Islet of Langerhans (tissue), 1 donor: ENCODE results near the gene NPIPB8.
"Not testable (repeated sequence)": the region's sequence is repeated elsewhere in the genome, so short reads cannot be mapped to it uniquely, and the experiment has no call there.

Experiments
- FAIRE-seq: peaks from one replicate; lab custom pipeline; 2011; peaks lifted over from hg19 to GRCh38; lab: Jason Lieb, UNC

NPIPB8 gene

GRCh38 chr16:28607116-28607623, 30.7 kb upstream of the NPIPB8 start:
- no peak for FAIRE-seq

GRCh38 chr16:28607681-28608495, 30.0 kb upstream of the NPIPB8 start:
- not testable (repeated sequence) for FAIRE-seq

- FAIRE-seq, result not testable (repeated sequence)
Observed at GRCh38 chr16:28608496-28608808, 29.4 kb upstream of the NPIPB8 start.

GRCh38 chr16:28608867-28609596, 28.8 kb upstream of the NPIPB8 start:
- not testable (repeated sequence) for FAIRE-seq

GRCh38 chr16:28609631-28610594, 28.0 kb upstream of the NPIPB8 start, which contains the start of gene SULT1A1:
Gene SULT1A1, minus strand, starts transcription at chr16:28610044. Its CDS starts 1,189 bp downstream, at chr16:28608855.
- no peak for FAIRE-seq

DNA sequence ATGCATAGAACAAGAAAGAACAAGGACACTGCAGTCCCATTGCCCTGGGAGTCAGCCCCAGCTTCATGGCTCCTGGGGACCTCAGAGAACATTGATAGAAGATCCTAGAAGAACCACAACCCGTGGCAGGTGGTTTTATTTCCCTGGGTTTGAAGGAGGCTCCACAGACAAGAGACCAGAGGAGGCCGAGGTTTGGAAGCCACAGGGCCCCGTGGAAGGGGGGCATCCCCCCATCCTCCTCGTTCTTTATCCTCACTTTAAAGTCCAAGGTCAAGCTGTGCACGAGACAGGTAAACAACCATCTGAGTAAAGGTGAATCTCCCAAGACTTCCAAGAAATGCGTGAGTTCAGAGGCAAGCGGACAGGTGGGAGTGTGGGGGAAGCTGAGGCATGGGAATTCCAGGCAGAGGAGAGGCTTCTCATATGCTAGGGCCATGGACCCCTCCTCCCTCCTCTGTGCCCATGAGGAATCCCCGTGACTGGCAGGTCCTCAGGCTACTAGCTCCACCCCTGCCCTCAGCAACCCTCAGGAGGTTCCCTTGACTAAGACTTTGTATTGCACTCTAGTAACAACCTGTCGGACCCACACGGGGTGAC, 27.2 kb upstream of the NPIPB8 start:
- FAIRE-seq, result no peak

GRCh38 chr16:28612359-28613280, 25.2 kb upstream of the NPIPB8 start:
- not testable (repeated sequence) for FAIRE-seq

- not testable (repeated sequence) for FAIRE-seq
Observed at GRCh38 chr16:28613912-28614311, 24.0 kb upstream of the NPIPB8 start.

DNA sequence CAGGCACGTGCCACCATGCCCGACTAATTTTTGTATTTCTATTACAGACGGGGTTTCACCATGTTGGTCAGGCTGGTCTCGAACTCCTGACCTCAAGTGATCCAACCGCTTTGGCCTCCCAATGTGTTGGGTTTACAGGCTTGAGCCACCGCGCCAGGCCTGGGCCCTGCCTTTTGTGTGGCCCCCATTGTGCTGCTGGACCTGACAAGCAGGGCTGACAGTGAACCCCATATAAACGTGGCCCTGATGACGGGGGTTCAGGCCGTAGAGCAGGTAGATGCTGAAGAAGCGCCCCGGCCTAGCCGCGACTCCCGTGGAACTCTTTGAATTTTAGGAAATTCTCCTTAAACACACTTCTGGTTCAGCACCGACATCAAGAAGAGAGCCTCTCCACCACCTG, 23.3 kb upstream of the NPIPB8 start:
- not testable (repeated sequence) for FAIRE-seq

- not testable (repeated sequence) for FAIRE-seq
Observed at GRCh38 chr16:28615486-28616223, 22.2 kb upstream of the NPIPB8 start.

DNA sequence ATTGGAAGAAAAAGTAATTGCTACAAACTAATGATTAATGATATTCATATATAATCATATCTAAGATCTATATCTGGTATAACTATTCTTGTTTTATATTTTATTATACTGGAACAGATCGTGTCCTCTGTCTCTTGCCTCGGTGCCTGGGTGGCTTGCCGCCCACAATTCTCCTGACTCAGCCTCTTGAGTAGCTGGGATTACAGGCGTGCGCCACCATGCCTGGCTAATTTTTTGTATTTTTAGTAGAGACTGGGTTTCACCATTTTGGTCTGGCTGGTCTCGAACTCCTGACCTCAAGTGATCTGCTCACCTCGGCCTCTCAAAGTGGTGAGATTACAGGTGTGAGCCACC, 21.7 kb upstream of the NPIPB8 start:
- FAIRE-seq, result not testable (repeated sequence)

DNA sequence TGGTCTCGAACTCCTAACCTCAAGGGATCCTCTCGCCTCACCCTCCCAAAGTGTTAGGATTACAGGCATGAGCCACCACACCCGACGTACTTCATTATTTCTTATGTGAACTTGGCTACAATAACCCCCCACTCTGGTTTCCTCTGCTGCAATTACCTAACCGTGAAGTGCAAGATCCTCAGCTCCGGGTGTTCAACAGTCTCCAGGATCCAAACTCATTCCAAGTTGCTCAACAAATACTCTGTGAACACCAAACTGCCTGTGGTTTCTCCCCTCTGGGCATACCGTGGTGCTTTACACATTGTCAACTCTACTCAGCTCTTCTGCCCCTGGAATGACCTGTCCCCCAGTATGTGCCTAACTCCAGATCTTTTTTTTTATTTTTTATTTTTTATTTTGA, 21.2 kb upstream of the NPIPB8 start:
- no peak for FAIRE-seq

DNA sequence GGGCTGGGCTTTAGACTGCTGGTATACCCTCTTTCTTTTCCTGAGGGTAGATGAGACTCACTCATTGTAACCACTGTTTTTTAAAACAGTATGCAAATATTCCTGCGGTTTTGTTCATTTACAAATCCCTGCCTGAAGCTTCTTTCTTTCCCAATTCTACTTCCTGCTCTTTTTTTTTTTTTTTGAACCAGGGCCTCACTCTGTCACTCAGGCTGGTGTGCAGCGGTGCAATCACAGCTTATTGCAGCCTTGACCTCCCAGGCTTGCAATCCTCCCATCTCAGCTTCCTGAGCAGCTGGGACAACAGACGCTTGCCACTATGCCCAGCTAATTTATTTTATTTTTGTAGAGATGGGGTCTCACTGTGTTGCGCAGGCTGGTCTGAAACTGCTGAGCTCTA, 20.0 kb upstream of the NPIPB8 start:
- no peak for FAIRE-seq

GRCh38 chr16:28620316-28620715, 17.5 kb upstream of the NPIPB8 start:
- FAIRE-seq, result not testable (repeated sequence)

GRCh38 chr16:28621481-28622155, 16.2 kb upstream of the NPIPB8 start:
- FAIRE-seq, result no peak

DNA sequence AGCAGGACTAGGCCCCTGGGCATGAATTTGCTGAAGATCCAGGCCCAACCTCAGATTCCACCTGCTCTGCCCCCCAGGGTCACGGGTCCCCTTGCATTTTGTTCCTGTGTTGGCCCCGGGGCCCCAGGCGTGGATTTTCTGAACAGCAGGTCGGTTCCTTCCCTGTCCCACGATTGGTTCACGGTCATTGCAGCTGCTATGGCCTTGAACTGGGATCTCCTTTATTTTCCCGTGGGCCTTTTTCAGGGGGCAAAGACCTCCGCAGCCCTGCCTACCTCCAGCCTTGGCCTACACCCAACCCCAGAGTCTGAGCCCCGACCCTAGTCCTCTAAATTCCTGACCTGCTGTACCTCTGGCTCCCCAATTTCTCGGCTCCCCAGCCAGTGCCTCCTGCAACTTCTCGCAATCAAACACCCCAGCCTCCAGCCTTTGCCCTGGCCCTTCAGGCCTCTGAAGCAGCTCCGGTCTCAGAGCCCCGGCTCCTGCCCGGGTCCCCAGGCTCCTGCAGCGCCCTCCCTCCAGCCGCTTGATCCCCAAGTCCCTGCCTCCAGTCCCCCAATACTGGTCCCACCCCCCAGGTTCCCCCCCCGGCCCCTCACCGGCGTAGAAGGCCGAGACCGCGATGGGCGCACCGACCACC, 15.2 kb upstream of the NPIPB8 start:
- not testable (repeated sequence) for FAIRE-seq

- no peak for FAIRE-seq
Observed at GRCh38 chr16:28623172-28623711, 14.6 kb upstream of the NPIPB8 start.

DNA sequence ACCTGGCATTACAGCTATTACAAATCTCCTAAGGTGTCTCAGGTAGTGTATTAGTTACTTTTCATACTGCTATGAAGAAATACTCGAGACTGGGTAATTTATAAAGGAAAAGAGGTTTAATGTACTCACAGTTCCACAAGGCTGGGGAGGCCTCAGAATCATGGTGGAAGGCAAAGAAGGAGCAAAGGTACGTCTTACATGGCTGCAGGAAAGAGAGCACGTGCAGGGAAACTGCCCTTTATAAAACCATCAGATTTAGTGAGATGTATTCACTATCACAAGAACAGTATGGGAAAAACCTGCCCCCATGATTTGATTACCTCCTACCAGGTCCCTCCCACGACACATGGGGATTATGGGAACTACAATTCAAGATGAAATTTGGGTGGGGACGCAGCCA, 7.0 kb upstream of the NPIPB8 start:
- not testable (repeated sequence) for FAIRE-seq
